Activated T-cell treated with anti-CD3 and anti-CD28 coated beads for 24 hours (primary cell): ENCODE results near the gene EFNA3.

Experiments
- DNase-seq: peaks from one replicate; pipeline ENCODE4 v3.0.0-alpha.2; 2020; ENCODE audit warnings: low read depth

The EFNA3 gene

DNA sequence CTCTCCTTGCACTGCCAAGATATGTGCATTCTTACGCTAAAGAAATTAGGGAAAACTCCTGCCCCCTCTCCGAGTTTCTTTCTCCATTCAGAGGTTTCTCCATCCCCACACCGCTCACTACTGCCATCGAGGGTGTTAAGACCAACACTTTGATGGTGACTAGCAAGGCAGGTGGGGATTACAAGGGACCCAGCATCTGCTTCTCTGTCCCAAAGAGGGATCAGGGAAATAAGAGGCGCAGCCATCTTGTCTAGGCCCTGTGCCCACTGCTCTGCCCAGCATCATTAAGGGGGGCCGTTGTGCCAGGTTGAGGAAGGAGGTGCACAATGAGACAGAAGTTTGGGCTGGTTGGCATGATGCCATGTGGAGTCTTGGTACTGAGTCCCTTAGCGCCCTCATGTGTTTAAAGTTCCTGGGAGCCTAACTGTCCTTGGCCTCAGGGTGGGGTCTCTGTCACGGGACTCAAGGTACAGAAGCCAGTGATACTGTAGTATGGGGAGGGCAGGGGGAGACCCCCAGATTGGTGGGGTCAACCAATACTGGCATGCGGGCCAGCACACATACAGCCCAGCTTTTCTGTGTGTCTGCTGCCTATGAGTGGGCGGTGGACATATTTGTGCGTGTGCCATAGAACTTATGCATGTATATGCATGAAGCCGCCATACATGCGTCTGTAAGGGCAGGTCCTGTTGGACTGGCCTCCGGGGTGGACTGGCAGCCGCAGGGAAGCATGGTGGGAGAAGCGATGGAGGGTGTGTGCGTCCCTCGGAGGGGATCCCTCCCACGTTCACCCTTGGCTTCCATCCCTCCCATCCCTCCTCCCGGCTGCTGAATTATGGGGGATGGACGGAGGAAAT lies 5.5 kb downstream of the EFNA3 start:
- DNase-seq: no peak

GRCh38 chr1:155084722-155085503 lies 6.3 kb downstream of the EFNA3 start:
- peak; percentile 86 for DNase-seq

- DNase-seq: peak; percentile 70
Observed at GRCh38 chr1:155085504-155086127, 7.0 kb downstream of the EFNA3 start.

DNA sequence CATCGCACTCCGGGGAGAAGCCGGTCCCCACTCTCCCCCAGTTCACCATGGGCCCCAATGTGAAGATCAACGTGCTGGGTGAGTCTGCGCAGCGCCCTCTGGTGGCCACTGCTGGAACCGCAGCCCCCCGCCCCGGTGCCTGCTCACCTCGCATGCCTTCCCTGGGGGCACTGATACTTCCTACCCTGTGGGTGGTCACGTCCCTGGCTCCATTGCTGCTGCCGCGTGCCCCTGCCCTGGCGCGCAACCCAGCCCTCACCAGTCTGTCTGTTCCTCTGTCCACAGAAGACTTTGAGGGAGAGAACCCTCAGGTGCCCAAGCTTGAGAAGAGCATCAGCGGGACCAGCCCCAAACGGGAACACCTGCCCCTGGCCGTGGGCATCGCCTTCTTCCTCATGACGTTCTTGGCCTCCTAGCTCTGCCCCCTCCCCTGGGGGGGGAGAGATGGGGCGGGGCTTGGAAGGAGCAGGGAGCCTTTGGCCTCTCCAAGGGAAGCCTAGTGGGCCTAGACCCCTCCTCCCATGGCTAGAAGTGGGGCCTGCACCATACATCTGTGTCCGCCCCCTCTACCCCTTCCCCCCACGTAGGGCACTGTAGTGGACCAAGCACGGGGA lies 7.6 kb downstream of the EFNA3 start:
- peak; percentile 71 for DNase-seq

- DNase-seq: no peak
Observed at GRCh38 chr1:155086856-155087535, 8.4 kb downstream of the EFNA3 start.

GRCh38 chr1:155091071-155092051 lies 12.7 kb downstream of the EFNA3 start:
- DNase-seq: peak; percentile 77

- no peak for DNase-seq
Observed at GRCh38 chr1:155092131-155092530, 13.5 kb downstream of the EFNA3 start.

GRCh38 chr1:155092641-155093040 lies 14.0 kb downstream of the EFNA3 start:
- no peak for DNase-seq

- no peak for DNase-seq
Observed at GRCh38 chr1:155093911-155094621, 15.4 kb downstream of the EFNA3 start.

- no peak for DNase-seq
Observed at GRCh38 chr1:155094622-155094948, 15.9 kb downstream of the EFNA3 start.

DNA sequence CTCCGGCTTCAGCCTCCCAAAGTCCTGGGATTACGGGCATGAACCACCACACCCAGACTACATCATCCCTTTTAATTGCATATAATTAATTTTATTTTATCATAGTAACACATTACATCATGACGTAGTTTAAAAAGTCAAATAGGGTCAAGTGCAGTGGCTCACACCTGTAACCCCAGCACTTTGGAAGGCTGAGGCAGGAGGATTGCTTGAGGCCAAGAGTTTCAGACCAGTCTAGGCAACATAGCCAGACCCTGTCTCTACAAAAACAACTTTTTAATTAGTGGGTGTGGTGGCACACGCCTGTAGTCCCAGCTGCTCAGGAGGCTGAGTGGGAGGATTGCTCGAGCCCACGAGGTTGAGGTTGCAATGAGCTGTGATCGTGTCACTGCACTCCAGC lies 20.7 kb downstream of the EFNA3 start:
- DNase-seq: no peak

GRCh38 chr1:155103325-155103724 lies 24.7 kb downstream of the EFNA3 start:
- no peak for DNase-seq

DNA sequence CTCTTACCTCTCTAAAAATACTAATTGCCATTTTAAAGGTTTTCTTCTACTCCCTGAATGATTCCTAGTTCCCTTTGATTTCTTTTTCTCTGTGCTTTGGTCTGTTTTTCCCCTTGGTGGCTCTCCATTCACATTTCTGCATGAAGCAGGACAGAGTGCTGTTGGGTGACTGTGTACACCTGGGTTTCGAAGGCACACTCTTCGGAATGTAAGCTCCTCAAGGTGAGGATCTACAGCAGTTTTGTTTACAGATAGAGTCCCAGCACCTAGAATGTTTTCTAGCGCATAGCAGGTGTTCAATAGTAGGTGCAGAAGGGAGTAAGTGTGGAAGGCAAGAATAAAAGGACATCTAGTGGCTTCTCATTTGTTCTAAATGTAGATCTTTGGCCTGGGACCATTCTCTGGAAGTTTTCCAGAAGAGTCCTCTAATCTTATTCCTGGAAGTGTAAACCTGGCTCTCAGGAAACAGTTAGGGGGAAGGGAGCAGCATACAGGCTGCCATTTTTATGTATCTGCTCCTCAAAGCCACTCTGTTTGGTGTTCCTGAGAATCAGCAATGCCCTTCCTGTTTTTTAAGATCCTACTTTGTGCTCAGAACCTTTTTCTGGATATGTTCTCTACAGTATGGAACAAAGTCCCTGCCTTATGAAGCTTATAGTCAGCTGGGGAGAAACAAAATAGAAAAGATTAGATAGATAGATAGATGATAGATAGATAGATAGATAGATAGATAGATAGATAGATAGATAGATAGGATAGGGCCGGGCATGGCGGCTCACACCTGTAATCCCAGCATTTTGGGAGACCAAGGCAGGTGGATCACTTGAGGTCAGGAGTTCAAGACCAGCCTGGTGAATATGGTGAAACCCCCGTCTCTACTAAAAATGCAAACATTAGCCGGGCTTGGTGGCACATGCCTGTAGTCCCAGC lies 26.2 kb downstream of the EFNA3 start:
- DNase-seq: no peak

DNA sequence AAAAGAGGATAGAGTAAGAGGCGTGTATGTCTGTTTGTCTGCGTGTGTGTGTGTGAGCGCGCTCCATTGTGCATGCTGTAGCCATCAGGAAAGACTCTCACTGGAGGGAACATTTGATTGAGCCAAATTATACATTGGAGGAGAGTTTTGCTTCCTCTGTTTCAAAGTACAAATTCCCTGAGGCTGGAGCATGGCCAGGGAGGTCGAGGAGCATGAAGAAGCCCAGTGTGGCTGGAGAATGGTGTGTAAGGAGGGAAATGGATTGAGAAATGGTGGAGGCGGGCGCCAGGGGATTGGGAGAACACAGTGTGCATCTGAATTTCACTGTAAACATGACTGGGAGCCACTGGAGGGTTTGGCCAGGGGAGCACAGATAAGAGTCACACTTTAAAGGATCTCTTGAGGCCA lies 27.0 kb downstream of the EFNA3 start:
- DNase-seq: no peak

DNA sequence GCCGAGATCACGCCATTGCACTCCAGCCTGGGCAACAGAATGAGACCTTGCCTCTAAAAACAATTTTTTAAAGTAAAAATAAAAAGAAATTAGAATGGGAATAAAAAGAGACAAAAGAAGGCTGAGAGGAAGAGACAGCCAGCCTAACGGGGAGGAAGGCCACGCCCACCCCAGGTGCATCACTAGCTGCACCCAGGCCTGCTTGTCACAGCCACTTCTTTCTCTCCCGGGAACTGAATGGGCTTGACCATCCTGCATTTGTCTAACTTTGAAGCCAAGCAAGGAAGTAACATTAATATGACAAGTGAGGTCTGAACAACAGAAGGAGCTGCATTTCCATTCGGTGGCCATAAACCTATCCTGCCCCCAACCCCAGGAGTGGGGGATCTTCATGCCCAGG lies 28.2 kb downstream of the EFNA3 start:
- no peak for DNase-seq

- DNase-seq: no peak
Observed at GRCh38 chr1:155107309-155108264, 28.9 kb downstream of the EFNA3 start.

DNA sequence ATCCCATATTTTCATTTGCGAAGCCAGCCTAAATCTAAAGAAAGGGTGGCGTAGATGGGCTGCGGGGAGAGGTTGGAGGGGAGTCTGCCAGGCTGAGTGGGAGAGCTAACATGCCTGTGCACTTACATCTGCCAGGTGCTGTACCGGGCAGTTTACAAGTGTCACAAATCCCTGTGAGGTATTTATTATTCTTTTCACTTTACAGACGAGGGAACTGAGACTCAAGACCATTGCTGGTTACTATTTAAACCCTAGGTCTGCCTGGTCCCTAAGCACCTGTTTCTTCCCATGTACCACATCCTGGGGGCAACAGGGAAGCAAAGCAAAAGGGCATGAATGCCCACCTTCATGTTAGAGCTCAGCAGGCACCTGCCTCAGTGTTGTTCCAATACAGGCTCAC lies 29.7 kb downstream of the EFNA3 start:
- no peak for DNase-seq

DNA sequence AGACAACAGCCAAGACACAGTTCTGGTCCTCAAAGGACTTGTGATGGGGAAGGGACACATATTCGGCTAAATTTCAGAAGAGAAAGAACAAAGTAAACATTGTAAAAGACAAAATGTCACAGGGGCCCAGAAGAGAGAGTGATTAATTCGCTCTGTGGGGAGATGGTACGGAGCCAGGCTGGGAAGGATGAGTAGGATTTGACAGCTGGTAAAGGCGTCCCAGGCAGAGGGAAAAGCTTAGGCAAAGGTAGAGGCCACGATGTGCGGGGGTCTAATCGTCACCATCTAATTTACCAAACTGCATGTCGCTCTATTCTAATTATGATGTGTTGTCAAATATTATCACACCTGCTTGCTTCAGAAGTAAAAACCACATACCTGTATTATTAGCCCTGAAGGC lies 31.7 kb downstream of the EFNA3 start:
- no peak for DNase-seq
